Lower leg skin (tissue), 4 donors: ENCODE results near the gene MIEF2. TPM values are rescaled to one million over a fixed set of nuclear protein-coding genes. Genes with fewer than 3 reads are reported as not detected.

Source experiments
- DNase-seq, 2 donors: peaks; one replicate each; pipeline ENCODE4 v3.0.0-alpha.2; 2019; ENCODE audit warnings: low spot score in 2 of 2
- H3K4me3 ChIP-seq: fragments of 200-600 bp; sonication (generic); 2 replicates; pipeline ENCODE4 v1.5.1; 2017; ENCODE audit warnings: mild to moderate bottlenecking, low read depth; ENCODE audit not compliant: poor library complexity, severe bottlenecking
- POLR2A ChIP-seq, 2 donors: fragments of 450-650 bp; IDR thresholded peaks; one replicate each; pipeline ENCODE4 v1.6.1; 2016 to 2017; ENCODE audit warnings: antibody characterized with exemption in 2 of 2, mild to moderate bottlenecking in 1 of 2, moderate library complexity in 1 of 2
- WGBS, 2 donors: methylation state at CpG; one replicate each; pipeline ENCODE4 v1.1.5; 2018; 5-methylcytosine and 5-hydroxymethylcytosine counted together
- intact Hi-C: fragments of 100-400 bp; cut with DNase I; formaldehyde crosslinking; loops from one replicate; pipeline ENCODE4 v1.15.0; 2023; ENCODE audit warnings: low total_unique reads
- total RNA-seq, 4 donors: library from RNA; depleted of rRNA; stranded (reverse); fragments of >200 nt; gene quantifications; one replicate each; pipeline ENCODE4 v1.1.0, GENCODE V29; 2016
- TF ChIP-seq, protein P1 (sequence below), 3 donors: fragments of 450-650 bp; IDR thresholded peaks; one replicate each; pipeline ENCODE4 v1.5.1; 2016; ENCODE audit warnings: antibody characterized with exemption in 3 of 3, mild to moderate bottlenecking in 3 of 3, moderate library complexity in 2 of 3

The MIEF2 gene
- total RNA-seq, 4 donors from 2014 or later = 24.3 to 57.7 (median 34.2) TPM

DNA sequence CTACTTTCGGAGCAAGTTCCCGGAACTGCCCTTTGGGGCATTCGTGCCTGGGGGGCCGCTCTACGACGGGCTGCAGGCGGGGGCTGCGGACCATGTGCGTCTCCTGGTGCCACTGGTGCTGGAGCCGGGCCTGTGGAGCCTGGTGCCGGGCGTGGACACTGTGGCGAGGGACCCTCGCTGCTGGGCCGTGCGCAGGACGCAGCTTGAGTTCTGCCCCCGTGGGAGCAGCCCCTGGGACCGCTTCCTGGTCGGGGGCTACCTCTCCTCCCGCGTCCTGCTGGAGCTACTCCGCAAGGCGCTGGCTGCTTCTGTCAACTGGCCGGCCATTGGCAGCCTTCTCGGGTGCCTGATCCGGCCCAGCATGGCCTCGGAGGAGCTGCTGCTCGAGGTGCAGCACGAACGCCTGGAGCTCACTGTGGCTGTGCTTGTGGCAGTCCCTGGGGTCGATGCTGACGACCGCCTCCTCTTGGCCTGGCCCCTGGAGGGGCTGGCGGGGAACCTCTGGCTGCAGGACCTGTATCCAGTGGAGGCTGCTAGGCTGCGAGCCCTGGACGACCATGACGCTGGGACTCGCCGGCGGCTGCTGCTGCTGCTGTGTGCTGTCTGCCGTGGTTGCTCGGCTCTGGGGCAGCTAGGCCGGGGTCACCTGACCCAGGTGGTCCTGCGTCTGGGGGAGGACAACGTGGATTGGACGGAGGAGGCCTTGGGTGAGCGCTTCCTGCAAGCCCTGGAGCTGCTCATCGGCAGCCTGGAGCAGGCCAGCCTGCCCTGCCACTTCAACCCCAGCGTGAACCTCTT, 3.6 kb downstream of the MIEF2 start:
- H3K4me3 ChIP-seq = no peak overlapping the region
- DNase-seq = no peak
- intact Hi-C loops = no loop called here
- 91 to 92% methylated on average over 25 to 30 of the region's 50 CpGs for WGBS, 2 donors
- TF ChIP-seq POLR2A (IDR thresholded peaks at IDR 0.05) = no peak
- TF ChIP-seq, protein P1, sequence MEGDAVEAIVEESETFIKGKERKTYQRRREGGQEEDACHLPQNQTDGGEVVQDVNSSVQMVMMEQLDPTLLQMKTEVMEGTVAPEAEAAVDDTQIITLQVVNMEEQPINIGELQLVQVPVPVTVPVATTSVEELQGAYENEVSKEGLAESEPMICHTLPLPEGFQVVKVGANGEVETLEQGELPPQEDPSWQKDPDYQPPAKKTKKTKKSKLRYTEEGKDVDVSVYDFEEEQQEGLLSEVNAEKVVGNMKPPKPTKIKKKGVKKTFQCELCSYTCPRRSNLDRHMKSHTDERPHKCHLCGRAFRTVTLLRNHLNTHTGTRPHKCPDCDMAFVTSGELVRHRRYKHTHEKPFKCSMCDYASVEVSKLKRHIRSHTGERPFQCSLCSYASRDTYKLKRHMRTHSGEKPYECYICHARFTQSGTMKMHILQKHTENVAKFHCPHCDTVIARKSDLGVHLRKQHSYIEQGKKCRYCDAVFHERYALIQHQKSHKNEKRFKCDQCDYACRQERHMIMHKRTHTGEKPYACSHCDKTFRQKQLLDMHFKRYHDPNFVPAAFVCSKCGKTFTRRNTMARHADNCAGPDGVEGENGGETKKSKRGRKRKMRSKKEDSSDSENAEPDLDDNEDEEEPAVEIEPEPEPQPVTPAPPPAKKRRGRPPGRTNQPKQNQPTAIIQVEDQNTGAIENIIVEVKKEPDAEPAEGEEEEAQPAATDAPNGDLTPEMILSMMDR (IDR thresholded peaks at IDR 0.05) = no peak

DNA sequence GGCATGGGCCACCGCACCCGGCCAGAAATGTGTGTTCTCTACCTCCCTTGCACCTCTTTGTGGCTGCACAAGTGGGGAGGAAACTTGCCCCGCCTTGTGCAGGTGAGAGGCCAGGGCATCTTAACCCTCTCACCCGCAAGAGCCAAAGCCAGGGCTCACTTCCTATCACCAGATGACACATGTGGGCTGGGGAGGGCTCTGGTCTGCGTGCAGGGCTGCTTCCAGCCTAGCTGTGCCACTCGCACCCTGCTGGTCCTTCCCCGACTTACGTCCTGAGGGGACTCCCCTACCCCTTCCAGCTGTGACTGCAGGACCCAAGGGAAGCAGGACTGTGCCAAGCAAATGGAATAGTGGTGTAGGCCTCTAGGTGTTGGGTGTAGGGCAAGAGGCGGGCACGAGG, 6.9 kb downstream of the MIEF2 start:
- intact Hi-C loops = no loop called here
- DNase-seq = no peak
- WGBS, 2 donors = 76 to 85% methylated on average over 10 of the region's 10 CpGs
- H3K4me3 ChIP-seq = no peak overlapping the region
- TF ChIP-seq, protein P1 (IDR thresholded peaks at IDR 0.05) = no peak
- TF ChIP-seq POLR2A (IDR thresholded peaks at IDR 0.05) = no peak

DNA sequence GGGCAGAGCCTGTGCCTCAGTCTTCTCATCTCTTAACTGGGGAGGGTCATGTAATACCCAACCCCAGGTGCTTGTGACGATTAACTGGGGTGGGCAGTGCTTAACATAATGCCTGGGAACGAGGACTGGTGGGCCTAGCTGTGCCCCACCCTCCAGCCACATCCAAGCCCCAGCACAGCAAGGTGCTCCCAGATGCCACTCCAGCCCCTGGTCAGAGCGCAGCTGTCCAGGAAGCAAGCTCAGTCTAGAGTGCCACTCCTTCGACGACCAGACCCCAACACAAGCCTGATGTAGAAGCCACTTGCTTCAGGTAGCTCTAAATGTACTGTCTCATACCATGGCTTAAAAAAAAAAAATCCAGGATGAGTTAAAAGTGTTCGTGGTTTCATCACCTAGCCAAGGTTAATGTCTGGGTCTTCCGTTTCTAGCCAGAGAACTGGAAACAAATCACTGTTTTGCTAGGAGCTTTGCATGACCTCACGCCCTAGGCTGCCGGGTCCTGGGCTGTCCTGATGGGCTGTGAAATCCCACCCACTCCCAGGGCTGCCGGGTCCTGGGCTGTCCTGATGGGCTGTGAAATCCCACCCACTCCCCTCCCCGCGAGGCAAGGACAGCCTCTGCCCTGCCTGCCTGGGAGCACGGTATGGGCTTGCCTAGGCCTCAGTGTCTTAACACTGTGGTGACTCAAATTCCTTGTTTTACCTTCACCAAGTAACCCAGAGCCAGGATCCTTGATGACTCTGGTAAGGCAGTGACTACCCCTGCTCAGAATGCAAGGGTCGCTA, 7.7 kb downstream of the MIEF2 start:
- DNase-seq = no peak
- WGBS, 2 donors = 49 to 56% methylated on average over 13 to 14 of the region's 14 CpGs
- intact Hi-C loops = no loop called here
- no peak for TF ChIP-seq POLR2A (IDR thresholded peaks at IDR 0.05)
- TF ChIP-seq, protein P1 (IDR thresholded peaks at IDR 0.05) = no peak
- H3K4me3 ChIP-seq = no peak overlapping the region

DNA sequence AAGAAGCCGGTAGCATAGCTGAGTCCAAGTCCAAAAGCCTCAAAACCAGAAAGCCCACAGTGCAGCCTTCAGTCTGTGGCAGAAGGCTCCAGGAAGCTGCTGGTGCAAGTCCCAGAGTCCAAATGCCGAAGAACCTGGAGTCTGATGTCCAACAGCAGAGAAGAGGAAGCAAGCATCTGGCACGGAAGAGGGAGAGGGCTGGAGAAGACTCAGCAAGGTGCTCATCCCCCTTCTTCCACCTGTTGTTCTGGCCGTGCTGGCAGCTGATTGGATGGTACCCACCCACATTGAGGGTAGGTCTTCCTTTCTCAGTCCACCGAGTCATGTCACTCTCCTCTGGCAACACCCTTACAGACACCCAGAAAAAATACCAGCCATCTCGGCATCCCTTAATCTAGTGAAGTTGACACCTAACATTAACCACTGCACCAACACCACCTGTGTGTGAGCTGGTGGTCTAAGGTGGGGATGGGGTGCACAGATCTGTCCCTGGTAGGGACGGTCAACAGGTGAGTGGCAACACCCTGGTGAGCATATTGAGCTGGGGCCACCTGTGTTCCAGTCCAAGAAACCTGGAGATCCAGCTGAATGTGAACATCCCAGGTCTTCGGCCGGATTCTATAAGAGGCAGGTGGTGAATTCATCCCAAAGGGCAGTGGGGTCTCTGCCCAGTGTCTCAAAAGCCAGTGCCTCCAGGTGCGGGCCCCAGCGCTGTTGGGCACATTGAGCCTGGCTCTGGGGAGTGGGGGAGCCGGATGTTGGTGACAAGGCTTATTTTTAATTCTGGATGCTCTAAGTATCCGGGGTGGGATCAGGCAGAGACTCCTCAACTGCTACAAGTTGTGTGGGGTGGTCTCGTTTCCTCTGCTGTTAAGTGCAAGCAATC, 9.8 kb downstream of the MIEF2 start:
- H3K4me3 ChIP-seq = no peak overlapping the region
- TF ChIP-seq POLR2A (IDR thresholded peaks at IDR 0.05) = no peak
- TF ChIP-seq, protein P1 (IDR thresholded peaks at IDR 0.05) = no peak
- DNase-seq = no peak
- intact Hi-C loops = no loop called here
- 87 to 88% methylated on average over 14 of the region's 14 CpGs for WGBS, 2 donors

DNA sequence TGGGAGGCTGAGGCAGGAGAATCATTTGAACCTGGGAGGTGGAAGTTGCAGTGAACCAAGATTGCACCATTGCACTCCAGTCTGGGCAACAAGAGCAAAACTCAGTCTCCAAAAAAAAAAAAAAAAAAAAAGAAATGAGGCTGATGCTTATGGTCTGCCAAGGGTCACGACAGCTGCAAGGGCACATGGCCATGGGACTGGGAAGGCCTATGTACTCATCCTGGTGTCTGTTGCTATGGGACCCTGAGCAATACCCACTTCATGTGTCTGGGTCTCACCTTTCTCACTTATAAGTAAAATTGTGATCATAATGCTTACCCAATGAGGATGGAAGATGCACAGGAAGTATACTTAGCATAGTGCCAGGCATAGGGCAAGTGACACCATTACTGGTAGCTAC, 16.6 kb downstream of the MIEF2 start:
- no peak for TF ChIP-seq POLR2A (IDR thresholded peaks at IDR 0.05)
- WGBS, 2 donors = 84 to 86% methylated on average over 1 of the region's 1 CpG
- DNase-seq = no peak
- intact Hi-C loops = no loop called here
- no peak overlapping the region for H3K4me3 ChIP-seq
